Measurements from ENCODE around the gene ULK4. TPM values are rescaled to one million over a fixed set of nuclear protein-coding genes. Genes with fewer than 3 reads are reported as not detected.

Gene ULK4
- total and polyA plus RNA-seq, 2 donors (not counting 1 experiment from before 2014, with no cell fraction given) = 9.1 to 9.7 TPM

GRCh38 chr3:41975416-41976103 lies 13.7 kb upstream of the ULK4 start:
- Histone ChIP-seq H2AFZ (ENCODE audit: low read length) (no peak overlapping the region), H3K4me2 (ENCODE audit: extremely low read depth, insufficient read depth, low read length) (no peak overlapping the region), H3K9ac (ENCODE audit: insufficient read depth, low read length) (no peak overlapping the region), H3K4me1 (ENCODE audit: control insufficient read depth, extremely low read depth, insufficient read depth, low read length) (no peaks in the 10 kb centered on the region), H3K79me2 (ENCODE audit: control insufficient read depth, insufficient read depth, low read length) (no peaks in the 10 kb centered on the region), H3K27ac (ENCODE audit: insufficient read depth, low read length) (no peak overlapping the region), H3K4me3 (replicated peaks in 1 of 4; ENCODE audit: control extremely low read depth in 1 of 4, insufficient read depth in 1 of 4, low read depth in 3 of 4, low read length in 4 of 4) (no peak overlapping the region), H3K36me3 (ENCODE audit: control insufficient read depth, insufficient read depth, low read length) (no peaks in the 10 kb centered on the region), H3K9me3 (ENCODE audit: control insufficient read depth, insufficient read depth, low read depth, low read length) (no peaks in the 10 kb centered on the region), H4K20me1 (ENCODE audit: control insufficient read depth, extremely low read depth, insufficient read depth, low read length) (no peaks in the 10 kb centered on the region), H3K27me3 (ENCODE audit: control insufficient read depth, insufficient read depth, low read length) (no peaks in the 10 kb centered on the region)
- DNase-seq (ENCODE audit: low read depth in 2 of 2) = peak in 1 of 2 donors; percentile 30
- TF ChIP-seq EZH2 (IDR thresholded peaks at IDR 0.05; ENCODE audit: low read length, missing control alignments) (no peak), CTCF (conservative IDR thresholded peaks at IDR 0.05 in 1 of 2, IDR thresholded peaks at IDR 0.05 in 1 of 2; ENCODE audit: low read depth in 1 of 2, low read length in 2 of 2) (no peak)

DNA sequence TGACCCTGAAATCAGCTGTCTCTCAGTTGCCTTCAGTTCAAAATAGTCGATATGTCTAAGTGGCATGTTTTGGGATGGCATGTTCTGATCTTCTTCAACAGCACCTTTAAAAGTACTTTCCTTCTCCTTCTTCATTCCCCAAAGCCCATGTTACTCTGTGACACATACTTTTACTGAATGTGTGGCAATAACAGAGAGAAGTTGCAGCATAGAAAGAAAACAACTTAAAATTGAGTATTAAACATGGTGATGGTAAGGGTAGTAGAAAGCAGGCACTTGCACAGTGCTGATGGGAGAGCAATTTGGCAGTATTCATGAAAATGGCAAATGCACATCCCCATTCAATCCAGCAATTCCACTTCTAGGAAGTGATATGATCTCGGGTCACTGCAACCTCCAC lies 12.3 kb upstream of the ULK4 start:
- DNase-seq (ENCODE audit: low read depth in 2 of 2) = no peak
- no peaks in the 10 kb centered on the region for H3K36me3 ChIP-seq (ENCODE audit: control insufficient read depth, insufficient read depth, low read length)
- H2AFZ ChIP-seq (ENCODE audit: low read length) = no peak overlapping the region
- H3K27ac ChIP-seq (ENCODE audit: insufficient read depth, low read length) = no peak overlapping the region
- no peak overlapping the region for H3K4me3 ChIP-seq (replicated peaks in 1 of 4; ENCODE audit: control extremely low read depth in 1 of 4, insufficient read depth in 1 of 4, low read depth in 3 of 4, low read length in 4 of 4)
- no peaks in the 10 kb centered on the region for H3K4me1 ChIP-seq (ENCODE audit: control insufficient read depth, extremely low read depth, insufficient read depth, low read length)
- no peaks in the 10 kb centered on the region for H3K27me3 ChIP-seq (ENCODE audit: control insufficient read depth, insufficient read depth, low read length)
- no peaks in the 10 kb centered on the region for H4K20me1 ChIP-seq (ENCODE audit: control insufficient read depth, extremely low read depth, insufficient read depth, low read length)
- H3K9ac ChIP-seq (ENCODE audit: insufficient read depth, low read length) = no peak overlapping the region
- TF ChIP-seq EZH2 (IDR thresholded peaks at IDR 0.05; ENCODE audit: low read length, missing control alignments) (no peak), CTCF (conservative IDR thresholded peaks at IDR 0.05 in 1 of 2, IDR thresholded peaks at IDR 0.05 in 1 of 2; ENCODE audit: low read depth in 1 of 2, low read length in 2 of 2) (no peak)
- no peaks in the 10 kb centered on the region for H3K79me2 ChIP-seq (ENCODE audit: control insufficient read depth, insufficient read depth, low read length)
- H3K4me2 ChIP-seq (ENCODE audit: extremely low read depth, insufficient read depth, low read length) = no peak overlapping the region
- no peaks in the 10 kb centered on the region for H3K9me3 ChIP-seq (ENCODE audit: control insufficient read depth, insufficient read depth, low read depth, low read length)

DNA sequence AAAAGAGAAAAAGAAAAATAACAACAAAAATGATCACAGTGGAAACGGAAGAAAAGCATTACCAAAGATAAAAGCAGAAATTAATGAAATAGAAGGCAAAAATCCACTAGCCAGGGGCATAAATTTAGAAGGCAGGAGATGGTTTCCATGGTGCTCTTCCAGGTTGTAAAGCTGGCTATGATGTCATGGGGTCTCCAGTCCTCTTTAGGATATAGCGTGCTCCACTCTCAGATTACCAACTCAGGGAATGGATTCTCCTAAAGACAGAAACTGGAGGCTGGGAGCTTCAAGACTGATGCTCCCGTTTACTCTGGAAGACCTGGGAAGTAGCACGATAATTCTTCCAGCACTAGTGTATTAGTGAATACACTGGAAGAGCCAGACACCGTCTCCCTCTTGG lies 10.9 kb upstream of the ULK4 start:
- Histone ChIP-seq H3K27ac (ENCODE audit: insufficient read depth, low read length) (no peak overlapping the region), H3K4me2 (ENCODE audit: extremely low read depth, insufficient read depth, low read length) (no peak overlapping the region), H3K9ac (ENCODE audit: insufficient read depth, low read length) (no peak overlapping the region), H3K27me3 (ENCODE audit: control insufficient read depth, insufficient read depth, low read length) (no peaks in the 10 kb centered on the region), H3K4me1 (ENCODE audit: control insufficient read depth, extremely low read depth, insufficient read depth, low read length) (no peaks in the 10 kb centered on the region), H4K20me1 (ENCODE audit: control insufficient read depth, extremely low read depth, insufficient read depth, low read length) (no peaks in the 10 kb centered on the region), H3K36me3 (ENCODE audit: control insufficient read depth, insufficient read depth, low read length) (no peaks in the 10 kb centered on the region), H3K4me3 (replicated peaks in 1 of 4; ENCODE audit: control extremely low read depth in 1 of 4, insufficient read depth in 1 of 4, low read depth in 3 of 4, low read length in 4 of 4) (no peak overlapping the region), H2AFZ (ENCODE audit: low read length) (no peak overlapping the region), H3K79me2 (ENCODE audit: control insufficient read depth, insufficient read depth, low read length) (no peaks in the 10 kb centered on the region), H3K9me3 (ENCODE audit: control insufficient read depth, insufficient read depth, low read depth, low read length) (no peaks in the 10 kb centered on the region)
- no peak for DNase-seq (ENCODE audit: low read depth in 2 of 2)
- TF ChIP-seq CTCF (conservative IDR thresholded peaks at IDR 0.05 in 1 of 2, IDR thresholded peaks at IDR 0.05 in 1 of 2; ENCODE audit: low read depth in 1 of 2, low read length in 2 of 2) (no peak), EZH2 (IDR thresholded peaks at IDR 0.05; ENCODE audit: low read length, missing control alignments) (no peak)
